ELF-1 (cell line): ENCODE measurements around the gene NEUROG2.
A peak's percentile ranks its signal among the peaks of the same experiment; 100 is the strongest.

ENCODE experiments used
- DNase-seq: peaks from one replicate; pipeline ENCODE4 v3.0.0-alpha.2; 2016; ENCODE audit warnings: low read depth, low spot score

Gene NEUROG2

GRCh38 chr4:112521123-112522023 lies 5.4 kb upstream of the NEUROG2 start:
- peak; percentile 41 for DNase-seq

DNA sequence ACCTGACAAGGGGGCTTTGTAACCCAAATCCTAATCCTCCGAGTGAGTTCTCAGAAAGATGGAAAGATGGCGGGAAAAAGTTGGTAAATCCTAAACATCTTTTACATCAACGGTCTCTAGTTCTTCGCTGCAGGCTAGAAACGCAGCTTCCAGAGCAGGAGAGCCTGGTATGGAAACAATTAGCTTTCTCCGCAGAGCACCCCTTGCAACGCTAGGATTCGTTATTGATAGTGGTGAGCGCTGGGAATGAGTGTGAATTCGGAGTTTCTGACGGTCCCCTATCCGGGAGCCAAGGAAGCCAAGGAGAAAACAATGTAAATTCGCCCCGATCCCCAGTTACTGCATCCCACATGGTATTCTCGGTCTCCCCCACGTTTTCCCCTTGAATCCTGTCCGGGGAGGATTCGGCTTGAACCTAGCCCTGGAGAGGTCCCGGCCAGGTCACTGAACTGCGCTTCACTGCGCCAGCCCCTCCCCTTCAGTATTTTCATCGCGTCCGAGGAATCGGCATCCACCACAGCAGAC lies 4.7 kb upstream of the NEUROG2 start:
- DNase-seq = no peak

- peak; percentile 44 for DNase-seq
These were observed 4.0 kb upstream of the NEUROG2 start for GRCh38 chr4:112519689-112520597.

- no peak for DNase-seq
These were observed 2.7 kb upstream of the NEUROG2 start for GRCh38 chr4:112518675-112519074.

- DNase-seq = no peak
These were observed 1.9 kb upstream of the NEUROG2 start for GRCh38 chr4:112517911-112518310.

GRCh38 chr4:112517067-112517634 lies 1.2 kb upstream of the NEUROG2 start:
- peak; percentile 65 for DNase-seq

GRCh38 chr4:112516471-112517066 lies 589 bp upstream of the NEUROG2 start:
- DNase-seq = peak; percentile 78

DNA sequence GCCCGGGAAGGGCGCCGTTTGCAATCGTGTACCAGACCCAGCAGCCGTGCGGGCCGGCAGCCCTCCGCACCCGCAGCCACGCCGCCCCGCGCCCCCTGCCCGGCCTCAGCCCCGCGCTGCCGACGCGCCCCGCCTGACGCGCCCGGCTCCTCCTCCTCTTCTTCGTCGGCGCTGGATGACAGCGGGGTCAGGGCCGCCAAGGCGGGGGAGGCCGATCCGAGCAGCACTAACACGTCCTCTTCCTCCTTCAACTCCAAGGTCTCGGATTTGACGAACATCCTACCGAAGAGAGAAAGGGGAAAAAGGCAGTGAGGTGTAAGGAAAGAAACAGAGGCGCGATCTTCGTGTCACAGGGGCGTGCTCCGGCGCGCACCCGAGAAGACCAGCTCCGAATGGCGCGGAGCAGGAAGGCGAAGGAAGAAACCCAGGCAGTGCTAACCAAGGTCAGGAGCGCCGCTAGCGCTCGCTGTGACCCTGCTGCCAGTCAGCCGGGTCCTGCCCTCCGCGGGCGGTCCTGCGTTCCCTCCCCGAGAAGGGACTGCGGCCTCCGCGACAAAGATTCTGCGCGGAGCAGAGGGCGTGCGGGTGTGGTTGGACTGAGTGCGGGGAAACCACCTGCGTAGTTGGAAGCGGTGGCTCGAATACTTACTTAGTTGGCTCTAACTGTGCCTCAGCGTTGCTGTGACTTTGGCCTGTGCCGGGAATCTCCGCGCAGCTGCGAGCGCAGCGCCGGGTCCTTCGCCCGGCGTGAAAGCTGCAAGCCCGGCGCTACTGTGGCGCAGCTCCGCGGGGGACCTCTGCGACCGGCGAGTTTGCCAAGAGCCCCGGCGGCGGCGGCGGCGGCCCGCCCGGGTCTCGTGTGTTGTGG lies 548 bp downstream of the NEUROG2 start:
- peak; percentile 57 for DNase-seq

- DNase-seq = peak; percentile 30
These were observed 1.3 kb downstream of the NEUROG2 start for GRCh38 chr4:112514647-112515197.

- peak; percentile 22 for DNase-seq
These were observed 1.9 kb downstream of the NEUROG2 start for GRCh38 chr4:112513971-112514646.

DNA sequence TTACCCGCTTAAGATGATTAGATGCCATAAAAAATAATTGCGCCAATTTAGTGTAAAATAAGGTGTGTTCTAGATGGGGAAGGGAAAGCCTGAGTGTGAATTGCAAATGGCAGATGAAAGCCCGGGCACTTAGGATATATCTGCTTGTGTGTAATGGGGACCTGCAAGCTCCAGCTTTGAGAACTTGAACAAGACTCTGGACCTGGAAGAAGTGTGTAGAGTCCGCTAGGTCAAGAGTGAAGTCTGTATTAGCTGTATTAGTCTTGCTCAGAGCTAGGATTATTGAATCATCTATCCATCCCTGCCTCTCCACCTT lies 4.2 kb downstream of the NEUROG2 start:
- no peak for DNase-seq

- peak; percentile 57 for DNase-seq
These were observed 4.7 kb downstream of the NEUROG2 start for GRCh38 chr4:112511093-112511802.

DNA sequence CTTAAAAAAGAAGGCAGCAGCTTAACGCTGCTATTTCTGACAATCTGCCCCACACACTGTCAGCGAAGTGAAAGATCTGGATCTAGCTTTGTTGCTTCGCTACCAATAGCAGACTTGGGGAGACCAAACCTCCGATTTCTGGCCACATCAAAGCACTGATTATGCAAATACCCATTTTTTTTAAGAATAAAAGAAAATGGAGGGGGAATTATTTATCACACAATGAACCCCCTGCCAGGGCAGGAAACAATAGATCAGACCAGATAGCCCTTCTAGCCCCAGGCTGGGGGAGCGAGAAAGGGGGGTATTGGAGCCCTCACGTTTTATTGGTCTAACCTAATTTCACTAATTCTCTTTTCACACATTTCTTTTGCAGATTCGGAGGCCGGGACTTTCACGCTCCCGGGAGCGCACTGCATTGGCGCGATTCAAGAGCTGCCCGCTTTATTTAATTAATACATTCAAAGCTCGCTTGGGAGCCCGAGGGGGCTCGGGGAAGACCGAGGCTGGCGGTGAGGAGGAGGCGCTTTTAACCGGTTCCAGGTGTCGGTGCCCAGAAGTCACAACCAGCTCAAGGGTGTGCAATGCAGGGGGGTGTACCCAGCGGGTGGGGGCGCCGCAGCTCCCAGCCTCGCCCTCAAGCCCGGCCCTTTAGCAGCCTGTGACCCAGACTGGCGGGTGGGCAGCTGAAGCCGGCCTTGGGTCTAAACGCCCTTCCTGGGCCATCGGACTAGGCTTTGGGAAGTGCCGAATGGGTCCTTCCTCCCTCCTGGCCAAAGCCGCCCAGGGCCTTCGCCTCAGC lies 5.5 kb downstream of the NEUROG2 start:
- DNase-seq = peak; percentile 66

GRCh38 chr4:112509243-112510141 lies 6.5 kb downstream of the NEUROG2 start:
- DNase-seq = peak; percentile 42

GRCh38 chr4:112508356-112508755 lies 7.6 kb downstream of the NEUROG2 start:
- no peak for DNase-seq

DNA sequence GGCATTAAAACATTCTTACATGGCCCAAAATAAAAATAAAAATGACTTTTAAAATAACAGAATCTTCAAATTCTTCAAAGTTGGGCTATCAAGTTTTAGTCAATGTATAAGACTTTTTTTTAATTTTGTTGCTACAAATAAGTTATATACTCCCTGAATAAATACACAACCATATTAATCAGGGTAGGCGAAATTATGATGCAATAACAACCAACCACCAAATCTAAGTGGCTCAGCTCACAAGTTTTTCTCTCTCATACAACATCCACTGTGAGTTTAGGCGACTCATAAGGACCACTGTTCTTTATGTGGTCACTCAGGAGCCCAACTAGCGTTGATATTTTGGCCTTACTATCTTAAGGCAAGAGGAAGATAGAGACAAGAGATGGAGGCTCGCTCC lies 11.2 kb downstream of the NEUROG2 start:
- no peak for DNase-seq

DNA sequence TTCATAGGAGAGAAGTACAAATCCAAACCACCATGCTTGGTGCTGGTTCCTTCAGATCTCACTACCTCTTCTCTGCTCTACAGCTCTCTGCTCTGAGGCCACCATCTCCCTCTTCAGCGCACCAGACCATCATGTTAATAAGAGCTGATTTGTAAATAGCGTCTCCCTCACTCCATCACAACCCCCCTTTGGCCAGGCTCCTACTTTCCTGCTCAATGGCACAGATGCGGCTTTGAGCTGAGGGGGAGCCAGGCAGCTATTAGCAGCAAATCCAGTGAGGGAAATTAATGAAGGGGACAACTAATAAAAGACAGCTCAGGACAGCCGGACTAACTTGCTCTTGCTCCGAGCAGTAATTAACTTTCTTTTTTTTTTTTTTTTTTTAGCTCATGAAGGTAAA lies 13.1 kb downstream of the NEUROG2 start:
- DNase-seq = no peak
